Measurements from ENCODE around the gene EFCAB6. TPM values are rescaled to one million over a fixed set of nuclear protein-coding genes. Genes with fewer than 3 reads are reported as not detected.

Gene EFCAB6
- polyA plus RNA-seq, 3 donors: not detected

DNA sequence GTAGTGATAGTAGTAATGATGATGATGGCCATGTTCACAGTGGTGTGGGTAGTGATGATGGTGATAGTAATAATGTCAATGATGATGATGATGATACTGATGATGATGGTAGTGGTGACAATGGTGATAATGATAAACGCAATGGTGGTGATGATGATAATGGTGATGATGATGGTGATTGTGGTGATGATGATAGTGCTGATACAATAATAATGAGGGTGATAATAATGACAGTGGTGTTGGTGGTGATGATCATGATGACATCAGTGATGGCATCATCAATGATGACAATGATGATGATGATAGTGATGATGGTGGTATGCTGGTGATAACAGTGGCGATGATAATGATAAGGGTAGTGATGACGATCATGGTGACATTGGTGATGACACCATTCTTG lies 308.0 kb downstream of the EFCAB6 start:
- no peaks in the 10 kb centered on the region for H3K4me1 Mint-ChIP-seq
- H3K36me3 ChIP-seq (replicated peaks in 1 of 2; ENCODE audit: control insufficient read depth in 1 of 2, insufficient read depth in 2 of 2, low read length in 2 of 2): no peaks in the 10 kb centered on the region
- no peaks in the 10 kb centered on the region for H3K4me1 ChIP-seq (ENCODE audit: control insufficient read depth in 1 of 2, insufficient read depth in 2 of 2, low read length in 2 of 2)
- peaks cover 0 to 6% (median 3%) of the 10 kb centered on the region in 3 donors for H3K27me3 Mint-ChIP-seq (ENCODE audit: low read depth in 3 of 3)
- H3K27ac ChIP-seq (ENCODE audit: low read depth in 1 of 2, low read length in 2 of 2): no peak overlapping the region
- 89% methylated on average over 3 of the region's 3 CpGs for WGBS (ENCODE audit: insufficient coverage)
- H3K27ac Mint-ChIP-seq: no peak overlapping the region
- H3K4me3 ChIP-seq (replicated peaks in 1 of 3; ENCODE audit: low read depth in 2 of 3, low read length in 3 of 3): no peak overlapping the region
- H3K9me3 Mint-ChIP-seq: peaks cover 0 to 3% (median under 1%) of the 10 kb centered on the region in 7 donors
- no peak for DNase-seq
- no peak overlapping the region for H2AFZ ChIP-seq (ENCODE audit: insufficient read depth, low read depth, low read length, poor library complexity, severe bottlenecking)
- H3K36me3 Mint-ChIP-seq: no peaks in the 10 kb centered on the region
- H3K9me3 ChIP-seq (replicated peaks in 1 of 2; ENCODE audit: control insufficient read depth in 1 of 2, insufficient read depth in 1 of 2, low read length in 2 of 2): no peaks in the 10 kb centered on the region
- H3K9ac ChIP-seq (ENCODE audit: insufficient read depth, low read length, poor library complexity, severe bottlenecking): no peak overlapping the region
- TF ChIP-seq, protein P1, sequence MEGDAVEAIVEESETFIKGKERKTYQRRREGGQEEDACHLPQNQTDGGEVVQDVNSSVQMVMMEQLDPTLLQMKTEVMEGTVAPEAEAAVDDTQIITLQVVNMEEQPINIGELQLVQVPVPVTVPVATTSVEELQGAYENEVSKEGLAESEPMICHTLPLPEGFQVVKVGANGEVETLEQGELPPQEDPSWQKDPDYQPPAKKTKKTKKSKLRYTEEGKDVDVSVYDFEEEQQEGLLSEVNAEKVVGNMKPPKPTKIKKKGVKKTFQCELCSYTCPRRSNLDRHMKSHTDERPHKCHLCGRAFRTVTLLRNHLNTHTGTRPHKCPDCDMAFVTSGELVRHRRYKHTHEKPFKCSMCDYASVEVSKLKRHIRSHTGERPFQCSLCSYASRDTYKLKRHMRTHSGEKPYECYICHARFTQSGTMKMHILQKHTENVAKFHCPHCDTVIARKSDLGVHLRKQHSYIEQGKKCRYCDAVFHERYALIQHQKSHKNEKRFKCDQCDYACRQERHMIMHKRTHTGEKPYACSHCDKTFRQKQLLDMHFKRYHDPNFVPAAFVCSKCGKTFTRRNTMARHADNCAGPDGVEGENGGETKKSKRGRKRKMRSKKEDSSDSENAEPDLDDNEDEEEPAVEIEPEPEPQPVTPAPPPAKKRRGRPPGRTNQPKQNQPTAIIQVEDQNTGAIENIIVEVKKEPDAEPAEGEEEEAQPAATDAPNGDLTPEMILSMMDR (IDR thresholded peaks at IDR 0.05): no peak
- H4K20me1 ChIP-seq (ENCODE audit: insufficient read depth, low read length): no peaks in the 10 kb centered on the region
- no peaks in the 10 kb centered on the region for H3K79me2 ChIP-seq (ENCODE audit: insufficient read depth, low read length)
- no peak overlapping the region for H3K4me2 ChIP-seq (replicated peaks; ENCODE audit: extremely low read depth, low read length, poor library complexity, severe bottlenecking)
- no peaks in the 10 kb centered on the region for H3K27me3 ChIP-seq (ENCODE audit: control insufficient read depth in 2 of 2, insufficient read depth in 2 of 2, low read length in 2 of 2)
- intact Hi-C loops (cut with micrococcal nuclease): no loop called here
- no peak overlapping the region for H3K4me3 Mint-ChIP-seq

DNA sequence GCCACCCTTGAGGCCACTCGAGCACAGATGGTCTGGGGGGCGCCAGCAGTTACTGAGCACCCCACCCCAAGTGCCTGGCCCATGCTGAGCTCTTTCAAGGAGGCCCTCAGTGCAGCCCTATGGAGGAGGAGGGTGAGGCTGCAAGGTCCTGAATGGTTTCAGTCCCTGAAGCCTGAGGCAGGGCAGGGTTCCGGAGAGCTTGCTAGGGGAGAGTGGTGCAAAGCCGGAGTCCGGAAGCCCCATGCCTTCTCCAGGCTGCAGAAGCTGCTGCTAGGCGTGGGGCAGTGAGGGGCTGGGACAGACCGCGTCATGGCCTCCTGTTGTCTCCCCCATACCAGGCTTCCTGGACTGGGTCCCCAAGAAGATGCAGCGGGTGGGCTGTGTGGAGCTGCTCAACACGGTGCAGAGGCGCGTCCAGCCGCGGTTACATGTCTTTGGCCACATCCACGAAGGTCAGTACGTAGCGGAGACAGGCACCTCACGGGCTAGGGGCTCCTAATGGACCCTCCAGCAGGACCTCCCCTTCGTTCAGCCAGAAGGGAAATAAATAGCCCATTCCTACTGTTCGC lies 309.7 kb downstream of the EFCAB6 start:
- no peaks in the 10 kb centered on the region for H3K27me3 ChIP-seq (ENCODE audit: control insufficient read depth in 2 of 2, insufficient read depth in 2 of 2, low read length in 2 of 2)
- WGBS (ENCODE audit: insufficient coverage): 92% methylated on average over 14 of the region's 20 CpGs
- Mint-ChIP-seq H3K4me3 (no peak overlapping the region), H3K27ac (no peak overlapping the region), H3K36me3 (no peaks in the 10 kb centered on the region), H3K27me3 (ENCODE audit: low read depth in 3 of 3) (peaks cover 0 to 6% (median 3%) of the 10 kb centered on the region in 3 donors), H3K4me1 (no peaks in the 10 kb centered on the region), H3K9me3 (peaks cover 3 to 19% (median 4%) of the 10 kb centered on the region in 7 donors)
- H3K4me1 ChIP-seq (ENCODE audit: control insufficient read depth in 1 of 2, insufficient read depth in 2 of 2, low read length in 2 of 2): no peaks in the 10 kb centered on the region
- H4K20me1 ChIP-seq (ENCODE audit: insufficient read depth, low read length): no peaks in the 10 kb centered on the region
- H3K79me2 ChIP-seq (ENCODE audit: insufficient read depth, low read length): no peaks in the 10 kb centered on the region
- no peak for DNase-seq
- no peak overlapping the region for H3K4me2 ChIP-seq (replicated peaks; ENCODE audit: extremely low read depth, low read length, poor library complexity, severe bottlenecking)
- no peaks in the 10 kb centered on the region for H3K36me3 ChIP-seq (replicated peaks in 1 of 2; ENCODE audit: control insufficient read depth in 1 of 2, insufficient read depth in 2 of 2, low read length in 2 of 2)
- H3K27ac ChIP-seq (ENCODE audit: low read depth in 1 of 2, low read length in 2 of 2): no peak overlapping the region
- H3K4me3 ChIP-seq (replicated peaks in 1 of 3; ENCODE audit: low read depth in 2 of 3, low read length in 3 of 3): no peak overlapping the region
- no peak overlapping the region for H2AFZ ChIP-seq (ENCODE audit: insufficient read depth, low read depth, low read length, poor library complexity, severe bottlenecking)
- H3K9ac ChIP-seq (ENCODE audit: insufficient read depth, low read length, poor library complexity, severe bottlenecking): no peak overlapping the region
- H3K9me3 ChIP-seq (replicated peaks in 1 of 2; ENCODE audit: control insufficient read depth in 1 of 2, insufficient read depth in 1 of 2, low read length in 2 of 2): peaks cover 0 to 9% of the 10 kb centered on the region in 2 donors
- TF ChIP-seq, protein P1 (IDR thresholded peaks at IDR 0.05): no peak
- intact Hi-C loops (cut with micrococcal nuclease): no loop called here

All from CD14-positive monocyte (primary cell).